Panc1 (cell line): ENCODE measurements around the gene SCCPDH.

Experiments used
- CTCF ChIP-seq: fragments of 450-650 bp; IDR thresholded peaks from 2 replicates; pipeline ENCODE4 v1.5.1; 2017; ENCODE audit warnings: mild to moderate bottlenecking
- POLR2AphosphoS5 ChIP-seq: IDR thresholded peaks from 2 replicates; pipeline ENCODE4 v1.6.1; 2012; ENCODE audit warnings: mild to moderate bottlenecking, low read depth, low read length, moderate library complexity
- REST ChIP-seq, 2 experiments: IDR thresholded peaks; 2 replicates each; pipeline ENCODE4 v1.6.1; 2011 to 2012; ENCODE audit warnings: low read depth in 2 of 2, control low read depth in 1 of 2, low read length in 1 of 2, mild to moderate bottlenecking in 1 of 2, moderate library complexity in 1 of 2; ENCODE audit not compliant: insufficient read depth in 1 of 2
- TCF7L2 ChIP-seq: IDR thresholded peaks from 2 replicates; pipeline ENCODE4 v1.6.1; 2011; ENCODE audit warnings: mild to moderate bottlenecking, low read depth, low read length, inconsistent platforms

GRCh38 chr1:246801241-246802020, 77.2 kb downstream of the SCCPDH start:
- no peak for TF ChIP-seq CTCF
- no peak for TF ChIP-seq REST (IDR thresholded peaks at IDR 0.05; ENCODE audit: insufficient read depth in 1 of 2, low read depth in 2 of 2, low read length in 1 of 2)
- no peak for TF ChIP-seq TCF7L2
- no peak for TF ChIP-seq POLR2AphosphoS5
